GM18499 (cell line): Measurements from ENCODE around the gene PRKG2.
A peak's percentile ranks its signal among the peaks of the same experiment; 100 is the strongest.

ENCODE experiments used
- ATAC-seq: cut with Tn5 transposase; IDR thresholded peaks from one replicate; pipeline ENCODE4 v1.9.1; 2021; ENCODE audit warnings: moderate number of reproducible peaks; ENCODE audit not compliant: insufficient read depth, unreplicated experiment

The PRKG2 gene

GRCh38 chr4:81106150-81106549 lies 108.9 kb downstream of the PRKG2 start:
- ATAC-seq, result no peak

GRCh38 chr4:81102107-81102506 lies 112.9 kb downstream of the PRKG2 start:
- no peak for ATAC-seq

- ATAC-seq, result no peak
Measured at GRCh38 chr4:81096566-81096965, 118.5 kb downstream of the PRKG2 start.

GRCh38 chr4:81095389-81095788 lies 119.6 kb downstream of the PRKG2 start:
- ATAC-seq, result no peak

GRCh38 chr4:81093720-81094401 lies 121.2 kb downstream of the PRKG2 start:
- ATAC-seq, result no peak

- no peak for ATAC-seq
Measured at GRCh38 chr4:81085979-81086378, 129.0 kb downstream of the PRKG2 start.

GRCh38 chr4:81085291-81085690 lies 129.7 kb downstream of the PRKG2 start:
- no peak for ATAC-seq

GRCh38 chr4:81084634-81085033 lies 130.4 kb downstream of the PRKG2 start:
- no peak for ATAC-seq

- no peak for ATAC-seq
Measured at GRCh38 chr4:81084029-81084428, 131.0 kb downstream of the PRKG2 start.

GRCh38 chr4:81081156-81081555 lies 133.9 kb downstream of the PRKG2 start:
- no peak for ATAC-seq

GRCh38 chr4:81071013-81071412 lies 144.0 kb downstream of the PRKG2 start:
- no peak for ATAC-seq

GRCh38 chr4:81069706-81070331 lies 145.2 kb downstream of the PRKG2 start:
- peak; percentile 94 for ATAC-seq

- ATAC-seq, result no peak
Measured at GRCh38 chr4:81065446-81065845, 149.6 kb downstream of the PRKG2 start.

GRCh38 chr4:81062001-81062400 lies 153.0 kb downstream of the PRKG2 start:
- no peak for ATAC-seq

- ATAC-seq, result no peak
Measured at GRCh38 chr4:81061344-81061730, 153.7 kb downstream of the PRKG2 start.

- no peak for ATAC-seq
Measured at GRCh38 chr4:81060587-81061343, 154.3 kb downstream of the PRKG2 start.

GRCh38 chr4:81058621-81059020 lies 156.4 kb downstream of the PRKG2 start:
- ATAC-seq, result no peak

- ATAC-seq, result peak; percentile 98
Measured at GRCh38 chr4:81052119-81053068, 162.6 kb downstream of the PRKG2 start.

- ATAC-seq, result no peak
Measured at GRCh38 chr4:81049907-81050306, 165.1 kb downstream of the PRKG2 start.

- ATAC-seq, result no peak
Measured at GRCh38 chr4:81049330-81049729, 165.7 kb downstream of the PRKG2 start.
